GM12878 (cell line): Measurements from ENCODE around the gene SEC23IP. TPM values are rescaled to one million over a fixed set of nuclear protein-coding genes. Genes with fewer than 3 reads are reported as not detected.
A peak's percentile ranks its signal among the peaks of the same experiment; 100 is the strongest.
"Not testable (repeated sequence)": the region's sequence is repeated elsewhere in the genome, so short reads cannot be mapped to it uniquely, and the experiment has no call there.

Experiments
- ATAC-seq: fragments of 200-7000 bp; cut with Tn5 transposase; 3 replicates; pipeline ENCODE4 v1.9.1; 2020; ENCODE audit warnings: mild to moderate bottlenecking, moderate library complexity
- BruUV-seq: library from RNA; stranded (reverse); fragments of 400-500 nt; replicated peaks from 2 replicates; lab custom pipeline; 2021; lab: Mats Ljungman, UMichigan
- CTCF ChIA-PET: fragments of 300-600 bp; sonication (Branson Sonifier 250); formaldehyde crosslinking; extraction: SDS; loops from one replicate; lab custom pipeline; 2021; ENCODE audit warnings: inconsistent platforms; lab: Yijun Ruan, JAX
- POLR2A ChIA-PET: fragments of 350-600 bp; formaldehyde crosslinking; extraction: SDS; loops from one replicate; lab custom pipeline; 2021; ENCODE audit warnings: inconsistent platforms; lab: Charles Lee
- RAD21 ChIA-PET: fragments of 300-600 bp; sonication (Branson Sonifier 250); formaldehyde crosslinking; loops from one replicate; lab custom pipeline; 2023; ENCODE audit warnings: antibody characterized with exemption; ENCODE audit not compliant: unreplicated experiment; lab: Charles Lee
- SMC1A ChIA-PET: fragments of 300-600 bp; sonication (Branson Sonifier 250); formaldehyde crosslinking; loops from one replicate; lab custom pipeline; 2023; ENCODE audit not compliant: unreplicated experiment, uncharacterized antibody; lab: Charles Lee
- DNase-seq: peaks from one replicate; pipeline ENCODE4 v3.0.0-alpha.2; 2011; ENCODE audit warnings: low read depth, low spot score
- FAIRE-seq: peaks from 3 replicates; lab custom pipeline; 2011; peaks lifted over from hg19 to GRCh38; lab: Jason Lieb, UNC
- H2AFZ ChIP-seq: 2 replicates; pipeline ENCODE4 v1.6.0; 2011; ENCODE audit warnings: low read depth, low read length, control low read depth; ENCODE audit not compliant: control insufficient read depth
- H3K27ac ChIP-seq: 2 replicates; pipeline ENCODE4 v1.5.1; 2011; ENCODE audit warnings: control low read depth; ENCODE audit not compliant: control insufficient read depth, insufficient read depth
- H3K27me3 ChIP-seq, 2 experiments: replicated peaks in 1 of 2; 2 replicates each; pipeline versions ENCODE4 v1.6.0 to v1.6.1; 2011; ENCODE audit warnings: low read length in 1 of 2; ENCODE audit not compliant: control insufficient read depth in 2 of 2, insufficient read depth in 2 of 2
- H3K36me3 ChIP-seq, 2 experiments: 2 replicates each; pipeline ENCODE4 v1.5.1; 2011; ENCODE audit warnings: low read length in 1 of 2; ENCODE audit not compliant: control insufficient read depth in 2 of 2, insufficient read depth in 2 of 2
- H3K4me1 ChIP-seq: 2 replicates; pipeline ENCODE4 v1.6.1; 2011; ENCODE audit warnings: mild to moderate bottlenecking, low read length, moderate library complexity, mixed read lengths; ENCODE audit not compliant: control insufficient read depth, insufficient read depth
- H3K4me2 ChIP-seq: 2 replicates; pipeline ENCODE4 v1.6.0; 2011; ENCODE audit warnings: control low read depth; ENCODE audit not compliant: control insufficient read depth, insufficient read depth
- H3K4me3 ChIP-seq: fragments of 200-600 bp; sonication (generic); 2 replicates; pipeline ENCODE4 v1.5.1; 2016
- H3K79me2 ChIP-seq: 2 replicates; pipeline ENCODE4 v1.6.0; 2011; ENCODE audit warnings: low read length; ENCODE audit not compliant: control insufficient read depth, insufficient read depth
- H3K9ac ChIP-seq: 2 replicates; pipeline ENCODE4 v1.8.0; 2011; ENCODE audit warnings: low read length, control low read depth, mixed read lengths; ENCODE audit not compliant: control insufficient read depth, insufficient read depth
- H3K9me3 ChIP-seq: replicated peaks from 3 replicates; pipeline ENCODE4 v1.5.1; 2011; ENCODE audit warnings: mild to moderate bottlenecking, low read length; ENCODE audit not compliant: control insufficient read depth, insufficient read depth
- H4K20me1 ChIP-seq: 2 replicates; pipeline ENCODE4 v1.6.0; 2011; ENCODE audit not compliant: control insufficient read depth, insufficient read depth
- PKNOX1 ChIP-seq: fragments of 450-650 bp; IDR thresholded peaks from 2 replicates; pipeline ENCODE4 v1.6.1; 2016; ENCODE audit warnings: mild to moderate bottlenecking
- WGBS: methylation state at CpG from one replicate; pipeline ENCODE4 v1.1.6; 2016; ENCODE audit warnings: low lambda C conversion rate; ENCODE audit not compliant: insufficient replicate concordance, insufficient coverage; ENCODE audit errors: missing lambda C conversion rate; 5-methylcytosine and 5-hydroxymethylcytosine counted together
- in situ Hi-C: fragments of 300-500 bp; cut with MboI; formaldehyde crosslinking; loops from 9 replicates; pipeline ENCODE4 v1.14.3; 2018; ENCODE audit warnings: mixed read lengths
- intact Hi-C: fragments of 100-400 bp; cut with micrococcal nuclease; formaldehyde crosslinking; loops from one replicate; pipeline ENCODE4 v1.14.2; 2022; ENCODE audit not compliant: unreplicated experiment
- polyA plus RNA-seq, 11 experiments: library from polyadenylated mRNA; depleted of rRNA in 4 of 11; unstranded in 6 of 11; stranded (reverse) in 5 of 11; fragments of >200 nt; fragmentation: Nextera tagmentation in 4 of 11; fragmentation: Illumina TruSeq in 1 of 11; extraction: Ambion mirVana in 4 of 11; extraction: Trizol in 1 of 11; gene quantifications; 1 replicate in 1 of 11; 2 replicates in 10 of 11; pipeline versions ENCODE4 v1.2.1 to v1.2.3, GENCODE V29; 2011 to 2016; ENCODE audit warnings: inconsistent platforms in 2 of 11, missing spikeins in 2 of 11, low read depth in 1 of 11
- total RNA-seq, 4 experiments: library from RNA; depleted of rRNA in 3 of 4; stranded (reverse); fragments of >200 nt in 3 of 4; fragmentation: Illumina TruSeq in 1 of 4; extraction: Trizol in 1 of 4; gene quantifications; 2 replicates each; pipeline versions ENCODE4 v1.2.1 to v1.2.3, GENCODE V29; 2013 to 2021
- TF ChIP-seq, protein P1 (sequence below): IDR thresholded peaks from 2 replicates; pipeline ENCODE4 v1.6.1; 2012; ENCODE audit warnings: mild to moderate bottlenecking, low read depth, low read length

Gene SEC23IP
- total and polyA plus RNA-seq, 10 of the 15 experiments (the other 5 are each of a cell fraction or from before 2014, with no cell fraction given), result 15.1 to 82.5 (median 36.0) TPM

GRCh38 chr10:119867317-119867716, 25.2 kb upstream of the SEC23IP start (continued):
- TF ChIP-seq, protein P1, sequence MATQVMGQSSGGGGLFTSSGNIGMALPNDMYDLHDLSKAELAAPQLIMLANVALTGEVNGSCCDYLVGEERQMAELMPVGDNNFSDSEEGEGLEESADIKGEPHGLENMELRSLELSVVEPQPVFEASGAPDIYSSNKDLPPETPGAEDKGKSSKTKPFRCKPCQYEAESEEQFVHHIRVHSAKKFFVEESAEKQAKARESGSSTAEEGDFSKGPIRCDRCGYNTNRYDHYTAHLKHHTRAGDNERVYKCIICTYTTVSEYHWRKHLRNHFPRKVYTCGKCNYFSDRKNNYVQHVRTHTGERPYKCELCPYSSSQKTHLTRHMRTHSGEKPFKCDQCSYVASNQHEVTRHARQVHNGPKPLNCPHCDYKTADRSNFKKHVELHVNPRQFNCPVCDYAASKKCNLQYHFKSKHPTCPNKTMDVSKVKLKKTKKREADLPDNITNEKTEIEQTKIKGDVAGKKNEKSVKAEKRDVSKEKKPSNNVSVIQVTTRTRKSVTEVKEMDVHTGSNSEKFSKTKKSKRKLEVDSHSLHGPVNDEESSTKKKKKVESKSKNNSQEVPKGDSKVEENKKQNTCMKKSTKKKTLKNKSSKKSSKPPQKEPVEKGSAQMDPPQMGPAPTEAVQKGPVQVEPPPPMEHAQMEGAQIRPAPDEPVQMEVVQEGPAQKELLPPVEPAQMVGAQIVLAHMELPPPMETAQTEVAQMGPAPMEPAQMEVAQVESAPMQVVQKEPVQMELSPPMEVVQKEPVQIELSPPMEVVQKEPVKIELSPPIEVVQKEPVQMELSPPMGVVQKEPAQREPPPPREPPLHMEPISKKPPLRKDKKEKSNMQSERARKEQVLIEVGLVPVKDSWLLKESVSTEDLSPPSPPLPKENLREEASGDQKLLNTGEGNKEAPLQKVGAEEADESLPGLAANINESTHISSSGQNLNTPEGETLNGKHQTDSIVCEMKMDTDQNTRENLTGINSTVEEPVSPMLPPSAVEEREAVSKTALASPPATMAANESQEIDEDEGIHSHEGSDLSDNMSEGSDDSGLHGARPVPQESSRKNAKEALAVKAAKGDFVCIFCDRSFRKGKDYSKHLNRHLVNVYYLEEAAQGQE, result no peak

DNA sequence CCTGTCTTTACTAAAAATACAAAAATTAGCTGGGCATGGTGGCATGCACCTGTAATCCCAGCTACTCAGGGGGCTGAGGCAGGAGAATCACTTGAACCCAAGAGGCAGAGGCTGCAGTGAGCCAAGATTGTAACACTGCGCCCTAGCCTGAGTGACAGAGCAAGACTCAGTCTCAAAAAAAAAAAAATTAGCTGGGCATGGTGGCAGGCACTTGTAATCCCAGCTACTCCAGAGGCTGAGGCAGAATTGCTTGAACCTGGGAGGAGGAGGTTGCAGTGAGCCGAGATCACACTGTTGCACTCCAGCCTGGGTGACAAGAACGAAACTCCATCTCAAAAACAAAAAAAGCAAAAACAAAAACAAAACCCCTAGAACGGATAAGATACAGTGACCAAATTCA, 23.1 kb upstream of the SEC23IP start:
- H3K4me1 ChIP-seq, DNase-seq, H3K9me3 ChIP-seq, BruUV-seq, H3K27ac ChIP-seq, intact Hi-C loops, H3K9ac ChIP-seq, H2AFZ ChIP-seq, H3K36me3 ChIP-seq, H3K27me3 ChIP-seq, H4K20me1 ChIP-seq, ATAC-seq, in situ Hi-C loops, FAIRE-seq: not testable (repeated sequence)
- 0 out of 2 replicates have a peak overlapping the region, but pooled peaks have one; percentile 85 for H3K4me3 ChIP-seq
- peak; percentile 52 for TF ChIP-seq PKNOX1
- H3K79me2 ChIP-seq, result peaks cover 73% of the 10 kb centered on the region
- WGBS, result 49% methylated on average over 4 of the region's 4 CpGs
- ChIA-PET POLR2A (interaction anchor here (5.0 kb wide), 1 partner anchor 22 kb away, joined by 69 read pairs; the partner anchor contains the start of gene SEC23IP), RAD21 (interaction anchor here (1.2 to 5.5 kb wide), 3 partner anchors 10 to 182 kb away, joined by 5 to 54 read pairs (median 5); partner anchors contain the start of gene INPP5F), SMC1A (interaction anchor here (0.6 to 3.5 kb wide), 5 partner anchors 9 to 1001 kb away, joined by 3 to 27 read pairs (median 9); no protein-coding TSS in a partner anchor), CTCF (interaction anchor here (5.1 to 5.9 kb wide), 3 partner anchors 9 to 182 kb away, joined by 33 to 85 read pairs (median 36); partner anchors contain the start of gene SEC23IP)
- H3K4me2 ChIP-seq, result peak overlapping the region; percentile 82; the same call in 1 of the 2 replicates
